Osteoblast (primary cell): ENCODE data around the gene CBX4. TPM values are rescaled to one million over a fixed set of nuclear protein-coding genes. Genes with fewer than 3 reads are reported as not detected.
A peak's percentile ranks its signal among the peaks of the same experiment; 100 is the strongest.

ENCODE experiments used
- DNase-seq: peaks from one replicate; pipeline ENCODE4 v3.0.0; 2011; ENCODE audit warnings: low spot score, mixed read lengths; ENCODE audit not compliant: insufficient read length; ENCODE audit errors: missing footprints
- H2AFZ ChIP-seq: 2 replicates; pipeline ENCODE4 v1.6.0; 2011; ENCODE audit warnings: mild to moderate bottlenecking, low read length
- H3K27ac ChIP-seq: 2 replicates; pipeline ENCODE4 v1.5.1; 2011; ENCODE audit warnings: mild to moderate bottlenecking, low read depth, low read length, moderate library complexity
- H3K27me3 ChIP-seq: 2 replicates; pipeline ENCODE4 v1.6.0; 2012; ENCODE audit warnings: mild to moderate bottlenecking, control low read depth, inconsistent platforms, low read length, moderate library complexity; ENCODE audit not compliant: insufficient read depth
- H3K36me3 ChIP-seq: 2 replicates; pipeline ENCODE4 v1.5.1; 2011; ENCODE audit warnings: mild to moderate bottlenecking, low read length, control low read depth, moderate library complexity; ENCODE audit not compliant: insufficient read depth
- H3K4me1 ChIP-seq: 2 replicates; pipeline ENCODE4 v1.5.1; 2011; ENCODE audit warnings: mild to moderate bottlenecking, low read length, control low read depth, moderate library complexity; ENCODE audit not compliant: insufficient read depth
- H3K4me2 ChIP-seq: 2 replicates; pipeline ENCODE4 v1.6.0; 2011; ENCODE audit warnings: mild to moderate bottlenecking, low read length; ENCODE audit not compliant: insufficient read depth
- H3K4me3 ChIP-seq: fragments of 200-600 bp; sonication (generic); 3 replicates; pipeline ENCODE4 v1.5.1; 2012; ENCODE audit warnings: mild to moderate bottlenecking, low read length, inconsistent platforms; ENCODE audit not compliant: insufficient read depth
- H3K79me2 ChIP-seq: 2 replicates; pipeline ENCODE4 v1.6.0; 2012; ENCODE audit warnings: mild to moderate bottlenecking, low read length, control low read depth, inconsistent platforms; ENCODE audit not compliant: insufficient read depth
- H3K9me3 ChIP-seq: 2 replicates; pipeline ENCODE4 v1.5.1; 2011; ENCODE audit warnings: low read depth, low read length, control low read depth
- H4K20me1 ChIP-seq: 2 replicates; pipeline ENCODE4 v1.6.0; 2012; ENCODE audit warnings: mild to moderate bottlenecking, low read length, control low read depth; ENCODE audit not compliant: insufficient read depth
- CTCF ChIP-seq: IDR thresholded peaks from 2 replicates; pipeline ENCODE4 v1.5.1; 2011; ENCODE audit warnings: mild to moderate bottlenecking, low read depth, low read length, moderate library complexity; ENCODE audit errors: extremely low read depth
- total RNA-seq: library from RNA; depleted of rRNA; stranded (reverse); fragments of >200 nt; gene quantifications from 2 replicates; pipeline ENCODE4 v1.2.3, GENCODE V29; 2012

The CBX4 gene
- total RNA-seq, 1 donor: 22.1 TPM

- no peaks in the 10 kb centered on the region for H3K79me2 ChIP-seq
- peak overlapping the region; percentile 89 for H3K4me3 ChIP-seq
- H3K4me2 ChIP-seq: peak overlapping the region; percentile 66
- H3K27ac ChIP-seq: no peak overlapping the region
- H4K20me1 ChIP-seq: peaks cover 12% of the 10 kb centered on the region
- H3K4me1 ChIP-seq: peaks cover 18% of the 10 kb centered on the region
- peaks cover 59% of the 10 kb centered on the region for H3K27me3 ChIP-seq
- H3K36me3 ChIP-seq: no peaks in the 10 kb centered on the region
- TF ChIP-seq CTCF: no peak
- H2AFZ ChIP-seq: no peak overlapping the region
- no peaks in the 10 kb centered on the region for H3K9me3 ChIP-seq
- no peak for DNase-seq
These were observed 40.7 kb downstream of the CBX4 start for GRCh38 chr17:79798299-79799173.

GRCh38 chr17:79797492-79798298 lies 41.5 kb downstream of the CBX4 start:
- Histone ChIP-seq H4K20me1 (peaks cover 12% of the 10 kb centered on the region), H3K27ac (no peak overlapping the region), H3K36me3 (no peaks in the 10 kb centered on the region), H3K9me3 (no peaks in the 10 kb centered on the region), H3K79me2 (no peaks in the 10 kb centered on the region), H3K4me2 (peak overlapping the region; percentile 66), H3K4me3 (peak overlapping the region; percentile 89), H2AFZ (no peak overlapping the region), H3K27me3 (peaks cover 51% of the 10 kb centered on the region), H3K4me1 (peaks cover 18% of the 10 kb centered on the region)
- DNase-seq: peak; percentile 90
- TF ChIP-seq CTCF: no peak

- H3K27ac ChIP-seq: peak within 1 kb of the TSS; percentile 78
- TF ChIP-seq CTCF: no peak
- peaks cover 48% of the 10 kb centered on the region for H3K27me3 ChIP-seq
- H3K4me1 ChIP-seq: peaks cover 18% of the 10 kb centered on the region
- H3K4me2 ChIP-seq: peak within 1 kb of the TSS; percentile 85
- peak within 1 kb of the TSS; percentile 90 for H2AFZ ChIP-seq
- no peaks in the 10 kb centered on the region for H3K9me3 ChIP-seq
- H3K36me3 ChIP-seq: no peaks in the 10 kb centered on the region
- no peaks in the 10 kb centered on the region for H3K79me2 ChIP-seq
- DNase-seq: peak; percentile 100
- H4K20me1 ChIP-seq: peaks cover 12% of the 10 kb centered on the region
- peak within 1 kb of the TSS; percentile 89 for H3K4me3 ChIP-seq
These were observed 42.3 kb downstream of the CBX4 start, which contains the start of gene CBX8 for GRCh38 chr17:79796763-79797491. CBX8 (minus strand) TSS chr17:79797077; CDS start chr17:79796998, 79 bp downstream.
